GM18508 (cell line): ENCODE data around the gene HMCN2.

Experiments
- ATAC-seq: cut with Tn5 transposase; IDR thresholded peaks from one replicate; pipeline ENCODE4 v1.9.1; 2021; ENCODE audit warnings: moderate number of reproducible peaks; ENCODE audit not compliant: insufficient read depth, unreplicated experiment

Gene HMCN2

GRCh38 chr9:130402243-130402642, 136.7 kb downstream of the HMCN2 start:
- ATAC-seq, result no peak

DNA sequence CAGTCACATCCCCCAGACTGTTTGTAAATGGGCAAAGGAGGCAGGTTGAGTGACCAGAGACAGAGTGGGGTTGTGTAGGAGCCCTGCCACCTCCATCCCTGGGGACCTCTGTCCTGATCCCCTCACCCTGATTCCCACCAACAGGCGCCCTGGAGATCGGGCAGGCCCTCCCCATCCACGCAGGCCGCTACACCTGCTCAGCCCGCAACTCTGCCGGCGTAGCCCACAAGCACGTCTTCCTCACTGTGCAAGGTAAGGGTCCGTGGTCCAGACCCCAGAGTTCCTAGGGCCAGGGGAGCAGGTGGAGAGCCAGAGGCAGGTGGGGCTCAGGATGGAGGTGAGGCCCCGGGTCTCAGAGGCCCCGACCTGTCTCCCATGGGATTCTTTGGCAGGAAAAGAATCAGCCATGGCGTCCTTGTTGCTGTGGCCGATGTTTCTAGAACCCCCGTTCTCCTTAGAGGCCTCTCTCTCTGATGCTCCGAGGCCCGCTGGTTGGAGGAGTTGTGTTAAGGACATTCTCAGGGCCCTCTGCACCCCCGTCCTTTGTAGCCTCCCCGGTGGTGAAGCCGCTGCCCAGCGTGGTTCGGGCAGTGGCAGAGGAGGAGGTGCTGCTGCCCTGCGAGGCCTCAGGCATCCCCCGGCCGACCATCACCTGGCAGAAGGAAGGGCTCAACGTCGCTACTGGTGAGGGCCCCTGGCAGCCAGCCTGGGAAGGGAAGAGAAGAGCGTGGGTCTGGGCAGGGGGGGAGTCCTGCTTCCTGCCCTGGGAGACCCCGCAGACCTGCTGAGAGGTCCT, 137.3 kb downstream of the HMCN2 start:
- no peak for ATAC-seq

GRCh38 chr9:130405657-130406257, 140.2 kb downstream of the HMCN2 start:
- ATAC-seq, result no peak

- no peak for ATAC-seq
Measured at GRCh38 chr9:130406278-130406895, 140.8 kb downstream of the HMCN2 start.

DNA sequence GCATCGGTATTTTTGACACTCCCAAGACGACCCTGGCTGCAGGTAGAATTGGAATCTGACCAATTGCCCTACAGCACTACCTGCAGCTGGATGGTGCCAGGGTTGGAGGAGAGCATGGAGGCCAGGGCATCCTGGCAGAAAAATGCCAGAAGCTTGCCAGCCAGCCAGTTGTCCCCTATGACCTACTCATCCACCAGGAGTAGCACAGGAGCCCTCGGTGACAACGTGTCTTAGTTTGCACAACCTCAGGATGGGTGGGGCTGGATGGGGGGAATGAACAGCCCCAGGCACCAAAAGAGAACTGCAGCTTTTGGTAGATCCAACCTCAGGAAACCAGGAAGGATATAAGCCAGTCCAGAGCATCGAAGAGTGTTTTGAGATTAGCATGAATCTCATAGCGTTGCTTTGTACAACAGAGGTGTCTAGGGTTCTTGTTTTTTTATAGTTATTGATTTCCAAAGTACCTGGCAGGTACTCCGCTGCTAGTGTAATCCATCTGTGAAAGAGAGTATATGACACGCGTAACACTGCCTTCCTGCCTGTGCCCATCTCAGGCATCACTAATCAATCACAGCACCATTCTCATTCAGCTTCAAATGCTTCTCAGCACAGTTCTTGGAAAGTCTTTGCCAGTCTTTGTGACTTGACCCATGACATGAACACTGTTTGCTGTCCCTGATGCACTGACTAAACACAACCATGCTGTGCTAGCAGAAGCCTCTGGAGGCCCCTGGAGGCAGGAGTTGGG, 142.5 kb downstream of the HMCN2 start:
- no peak for ATAC-seq

DNA sequence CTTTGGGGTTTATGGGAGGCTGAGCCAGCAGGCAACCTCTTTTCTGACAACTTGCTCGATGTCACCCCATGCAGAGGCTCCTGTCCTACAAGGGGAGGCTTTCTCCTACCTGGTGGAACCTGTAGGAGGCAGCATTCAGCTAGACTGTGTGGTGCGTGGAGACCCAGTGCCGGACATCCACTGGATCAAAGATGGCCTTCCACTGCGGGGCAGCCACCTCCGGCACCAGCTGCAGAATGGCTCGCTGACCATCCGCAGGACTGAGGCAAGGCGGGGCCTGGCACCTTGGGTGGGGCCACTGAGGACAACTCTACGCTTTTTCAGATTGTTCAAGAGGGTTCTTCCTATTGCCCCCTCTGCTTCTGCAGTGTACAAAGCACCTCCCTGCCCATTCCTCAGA, 143.1 kb downstream of the HMCN2 start:
- ATAC-seq, result no peak

DNA sequence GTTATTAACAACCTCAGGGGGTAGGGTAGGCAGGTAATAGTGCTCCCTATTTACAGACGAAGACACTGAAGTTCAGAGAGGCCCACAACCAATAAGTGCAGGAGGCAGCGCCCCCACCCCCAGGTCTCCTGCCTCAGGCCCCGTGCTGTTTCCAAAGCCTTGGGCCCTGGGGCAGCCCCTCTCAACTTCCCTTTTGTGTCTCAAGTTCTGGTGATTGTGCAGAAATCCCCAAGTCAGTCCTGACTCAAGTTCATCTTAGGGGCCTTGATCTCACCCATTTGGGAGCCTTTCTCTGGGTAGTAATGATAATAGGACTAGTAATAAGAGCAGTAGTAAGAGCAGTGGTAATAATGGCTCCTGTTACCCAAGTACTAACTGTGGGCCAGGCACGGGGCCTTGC, 143.7 kb downstream of the HMCN2 start:
- ATAC-seq, result no peak

DNA sequence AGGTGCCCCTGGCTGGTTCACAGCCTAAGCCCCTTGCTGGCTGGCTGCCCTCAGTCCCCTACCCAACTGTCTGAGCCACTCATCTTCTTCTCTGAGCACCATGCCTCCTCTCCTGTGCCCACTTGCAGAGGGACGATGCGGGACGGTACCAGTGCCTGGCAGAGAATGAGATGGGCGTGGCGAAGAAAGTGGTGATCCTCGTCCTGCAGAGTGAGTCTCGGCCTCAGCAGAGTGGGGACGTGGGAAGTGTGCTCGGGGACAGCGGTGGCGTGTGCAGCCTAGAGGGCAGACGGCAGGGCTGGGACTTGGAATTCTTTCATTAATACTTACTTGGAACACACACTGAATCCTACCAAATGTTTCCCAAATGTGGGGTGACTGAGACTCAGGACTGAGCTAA, 144.9 kb downstream of the HMCN2 start:
- ATAC-seq, result no peak

GRCh38 chr9:130411566-130411915, 146.0 kb downstream of the HMCN2 start:
- no peak for ATAC-seq

DNA sequence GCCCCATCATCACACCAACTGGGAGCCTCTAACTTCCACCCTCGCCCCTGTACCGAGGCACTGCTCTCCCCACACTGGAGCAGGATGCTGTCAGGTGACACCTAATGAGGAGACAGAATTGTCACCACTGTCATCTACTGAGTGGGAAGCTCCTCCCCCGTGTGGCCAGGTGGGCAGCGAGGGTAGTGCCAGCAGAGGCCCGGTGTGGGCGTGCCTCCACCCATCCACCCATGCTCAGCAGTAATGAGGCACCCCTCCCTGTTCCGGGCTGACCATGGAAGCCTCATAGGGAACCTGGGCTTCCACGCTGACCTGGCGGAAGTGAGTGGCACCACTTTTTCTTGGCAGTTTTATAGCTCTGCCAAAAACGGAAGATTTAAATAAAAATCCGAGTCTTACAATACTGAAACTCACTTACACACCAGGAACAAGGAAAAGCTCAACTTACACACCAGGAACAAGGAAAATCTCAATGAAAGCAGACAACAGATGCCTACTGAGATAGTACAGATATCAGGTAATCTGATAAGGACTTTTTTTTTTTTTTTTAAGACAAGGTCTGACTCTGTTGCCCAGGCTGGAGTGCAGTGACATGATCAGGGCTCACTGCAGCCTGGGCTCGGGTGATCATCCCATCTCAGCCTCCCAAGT, 148.6 kb downstream of the HMCN2 start:
- no peak for ATAC-seq

DNA sequence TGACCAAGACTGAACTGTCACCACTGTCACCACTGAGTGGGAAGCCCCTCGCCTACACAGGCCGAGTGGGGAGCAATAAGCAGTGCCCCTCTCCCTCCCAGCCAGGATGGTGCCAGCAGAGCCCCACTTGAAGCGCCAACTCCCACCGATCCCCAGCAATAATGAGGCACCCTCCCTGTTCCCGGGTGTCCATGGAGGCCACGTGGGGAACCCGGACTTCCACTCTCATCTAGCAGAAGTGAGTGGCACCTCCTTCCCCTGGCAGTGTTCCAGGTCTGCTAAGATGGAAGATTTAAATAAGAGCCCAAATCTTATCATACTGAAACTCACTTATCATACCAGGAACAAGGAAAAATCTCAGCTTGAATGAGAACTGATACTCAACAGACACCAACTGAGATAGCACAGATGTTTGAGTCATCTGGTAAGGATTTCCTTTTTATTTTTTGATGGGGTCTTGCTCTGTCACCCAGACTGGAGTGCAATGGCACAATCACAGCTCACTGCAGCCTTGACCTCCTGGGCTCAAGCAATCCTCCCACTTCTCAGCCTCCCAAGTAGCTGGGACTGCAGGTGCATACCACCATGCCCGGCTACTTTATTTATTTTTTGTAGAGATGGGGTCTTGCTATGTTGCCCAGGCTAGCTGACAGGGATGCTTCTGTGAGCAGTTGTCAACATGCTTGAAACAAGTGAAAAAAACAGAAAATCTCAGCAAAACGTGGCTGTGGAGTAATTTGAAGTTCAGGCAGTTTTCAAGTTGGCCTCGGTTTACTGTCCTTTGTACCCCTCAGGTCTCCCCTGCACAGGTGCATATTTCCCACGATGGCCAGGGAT, 149.6 kb downstream of the HMCN2 start:
- no peak for ATAC-seq

GRCh38 chr9:130417602-130418001, 152.0 kb downstream of the HMCN2 start:
- ATAC-seq, result no peak

DNA sequence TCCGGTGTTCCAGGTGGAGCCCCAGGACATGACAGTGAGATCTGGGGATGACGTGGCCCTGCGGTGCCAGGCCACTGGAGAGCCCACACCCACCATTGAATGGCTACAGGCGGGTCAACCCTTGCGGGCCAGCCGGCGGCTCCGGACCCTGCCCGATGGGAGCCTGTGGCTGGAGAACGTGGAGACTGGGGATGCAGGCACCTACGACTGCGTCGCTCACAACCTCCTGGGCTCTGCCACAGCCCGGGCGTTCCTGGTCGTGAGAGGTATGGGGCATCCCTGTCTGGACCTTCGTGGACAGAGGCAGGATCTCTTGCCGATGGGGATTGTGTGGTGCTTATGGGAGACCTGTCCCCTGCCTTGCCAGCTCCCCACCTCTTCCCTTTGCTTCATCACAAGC, 153.2 kb downstream of the HMCN2 start:
- ATAC-seq, result no peak

GRCh38 chr9:130419521-130420035, 154.0 kb downstream of the HMCN2 start:
- no peak for ATAC-seq

GRCh38 chr9:130421154-130421801, 155.7 kb downstream of the HMCN2 start:
- ATAC-seq, result no peak

DNA sequence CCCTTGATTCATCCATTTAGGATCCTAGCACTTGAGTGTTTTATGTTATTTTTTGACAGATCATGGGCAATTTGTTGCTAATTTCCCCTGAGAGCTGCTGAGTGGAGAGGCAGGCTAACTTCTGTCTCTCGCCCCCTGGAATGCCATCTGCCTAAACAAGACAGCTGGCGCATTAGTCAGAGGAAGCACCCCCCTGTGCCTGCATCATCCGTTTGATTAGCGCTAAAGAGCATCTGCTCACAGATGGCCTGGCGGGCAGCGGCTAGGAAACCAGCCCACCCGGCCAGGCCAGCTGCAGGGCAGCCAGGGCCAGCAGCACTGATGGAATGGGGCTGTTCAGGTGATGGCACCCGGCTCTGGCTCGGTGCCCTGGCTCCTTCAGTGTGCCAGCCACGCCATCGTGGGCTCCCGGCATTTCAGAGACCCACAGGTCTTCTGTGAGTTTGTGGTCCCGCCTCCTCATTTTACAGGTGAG, 156.3 kb downstream of the HMCN2 start:
- no peak for ATAC-seq

GRCh38 chr9:130422546-130422945, 157.0 kb downstream of the HMCN2 start:
- no peak for ATAC-seq

GRCh38 chr9:130423272-130423671, 157.7 kb downstream of the HMCN2 start:
- no peak for ATAC-seq
